NK-92 treated with Interleukin-12 subunit alpha and Interleukin-12 subunit beta, amount 100 ng/mL, for 24 hours (cell line): ENCODE measurements around the gene FPR3.

Experiments
- DNase-seq: peaks from one replicate; lab custom pipeline; 2025; lab: John Stamatoyannopoulos, UW

The FPR3 gene

GRCh38 chr19:51807925-51808324 is 13.0 kb downstream of the FPR3 start:
- no peak for DNase-seq

DNA sequence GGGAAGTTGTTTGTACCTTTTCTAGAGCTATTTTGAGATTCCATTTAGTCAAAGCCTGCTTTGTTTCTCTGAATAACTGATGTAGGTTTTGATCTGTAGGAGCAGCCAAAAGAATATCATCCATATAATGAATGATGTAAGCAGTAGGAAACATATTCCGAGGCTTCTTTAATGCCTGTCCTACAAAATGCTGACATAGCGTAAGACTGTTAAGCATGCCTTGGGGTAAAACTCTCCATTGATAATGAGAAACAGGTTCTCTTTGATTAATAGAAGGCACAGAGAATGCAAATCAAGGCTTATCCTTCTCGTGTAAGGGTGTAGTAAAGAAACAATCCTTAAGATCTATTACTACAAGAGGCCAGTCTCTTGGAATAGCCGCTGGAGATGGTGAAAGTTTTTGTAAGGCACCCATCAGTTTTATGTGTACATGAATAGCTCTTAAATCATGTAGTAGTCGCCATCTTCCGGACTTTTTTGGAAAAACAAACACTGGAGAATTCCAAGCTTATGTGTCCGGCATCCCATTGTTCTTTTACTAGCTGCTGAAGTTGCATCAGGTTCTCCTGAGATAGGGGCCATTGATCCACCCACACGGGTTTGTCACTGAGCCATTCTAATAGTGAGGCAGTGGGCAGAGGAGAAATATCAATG is 13.5 kb downstream of the FPR3 start:
- no peak for DNase-seq

- DNase-seq, result no peak
Observed at GRCh38 chr19:51809787-51810186, 14.8 kb downstream of the FPR3 start.

GRCh38 chr19:51810223-51810622 is 15.3 kb downstream of the FPR3 start:
- DNase-seq, result no peak

- no peak for DNase-seq
Observed at GRCh38 chr19:51811344-51811743, 16.4 kb downstream of the FPR3 start.

DNA sequence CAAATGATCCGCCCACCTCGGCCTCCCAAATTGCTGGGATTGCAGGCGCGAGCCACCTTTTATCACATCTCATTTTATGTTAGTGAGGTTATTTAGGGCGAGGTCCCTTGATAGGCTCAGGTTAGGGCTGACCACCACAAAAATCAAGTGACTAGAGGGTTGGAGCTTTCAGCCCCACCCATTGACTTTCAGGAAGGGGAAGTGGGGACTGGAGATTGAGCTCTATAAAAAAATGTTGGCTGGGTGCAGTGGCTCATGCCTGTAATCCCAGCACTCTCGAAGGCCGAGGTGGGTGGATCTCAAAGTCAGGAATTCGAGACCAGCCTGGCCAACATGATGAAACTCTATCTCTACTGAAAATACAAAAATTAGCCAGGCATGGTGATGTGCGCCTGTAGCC is 20.1 kb downstream of the FPR3 start:
- no peak for DNase-seq

DNA sequence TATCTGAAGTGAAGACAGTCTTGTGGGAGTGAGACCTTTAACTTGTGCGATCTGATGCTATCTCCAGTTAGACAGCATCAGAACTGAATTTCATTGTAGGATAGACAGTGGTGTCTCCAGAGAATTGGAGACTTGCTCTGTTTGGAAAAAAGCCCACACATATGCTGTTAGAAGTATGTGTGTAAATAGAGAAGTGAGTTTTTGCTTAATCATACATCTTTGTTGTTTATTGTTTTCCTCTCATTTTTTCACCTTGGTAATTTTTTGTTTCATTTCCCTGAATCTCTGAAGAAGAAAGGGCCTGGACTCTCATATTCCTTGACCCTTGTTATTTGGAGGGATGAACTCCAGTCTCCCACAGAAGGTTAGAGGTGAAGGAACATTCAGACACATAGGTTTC is 21.8 kb downstream of the FPR3 start:
- DNase-seq, result no peak

- no peak for DNase-seq
Observed at GRCh38 chr19:51820011-51820410, 25.1 kb downstream of the FPR3 start.

DNA sequence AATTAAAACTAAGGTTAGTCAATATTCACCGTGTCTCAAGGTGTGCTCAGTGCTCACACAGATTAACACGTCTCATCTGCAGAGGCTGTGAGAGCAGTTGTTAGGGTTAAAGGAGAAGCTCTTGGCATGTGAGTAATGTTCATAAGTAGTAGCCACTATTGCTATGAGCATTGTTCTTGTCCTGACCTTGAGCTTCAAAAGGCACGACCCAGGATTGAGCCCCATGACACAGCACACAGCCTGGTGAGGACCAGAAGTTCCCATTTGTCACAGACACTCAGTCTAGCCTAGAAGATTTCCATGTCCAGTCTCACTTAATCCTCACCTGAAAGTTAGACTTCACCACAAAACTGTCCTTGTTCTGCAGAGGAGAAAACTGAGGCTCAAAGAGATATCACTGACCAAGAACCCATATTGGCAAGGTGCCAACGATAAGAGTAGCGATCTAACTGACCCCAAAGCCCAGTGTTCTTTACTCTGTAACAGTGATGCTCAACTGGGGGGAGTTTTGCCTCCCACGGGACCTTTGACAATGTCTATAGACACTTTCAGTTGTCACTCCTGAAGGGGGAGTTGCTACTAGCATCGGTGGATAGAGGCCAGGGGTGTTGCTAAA is 26.0 kb downstream of the FPR3 start:
- no peak for DNase-seq

- DNase-seq, result no peak
Observed at GRCh38 chr19:51821456-51821855, 26.5 kb downstream of the FPR3 start.

- DNase-seq, result no peak
Observed at GRCh38 chr19:51821921-51822320, 27.0 kb downstream of the FPR3 start.

DNA sequence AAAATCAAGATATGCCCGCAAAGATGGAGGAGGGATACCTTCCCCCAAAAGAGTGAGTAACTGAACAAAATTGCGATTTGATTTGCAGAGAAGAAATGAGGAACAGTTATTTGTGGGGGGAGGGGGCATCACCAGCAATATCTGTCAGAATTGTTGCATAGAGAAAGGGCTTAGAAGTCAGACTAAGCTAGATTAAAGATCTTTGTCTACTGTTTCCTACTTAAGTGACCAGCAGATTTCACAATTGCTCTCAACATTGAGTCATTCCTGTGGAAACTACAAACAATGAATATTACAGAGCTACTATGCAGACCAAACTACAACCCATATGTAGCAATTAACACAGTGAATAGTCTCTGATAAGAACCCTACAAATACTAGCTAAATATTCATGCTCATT is 27.4 kb downstream of the FPR3 start:
- DNase-seq, result no peak

- DNase-seq, result no peak
Observed at GRCh38 chr19:51822946-51823345, 28.0 kb downstream of the FPR3 start.

DNA sequence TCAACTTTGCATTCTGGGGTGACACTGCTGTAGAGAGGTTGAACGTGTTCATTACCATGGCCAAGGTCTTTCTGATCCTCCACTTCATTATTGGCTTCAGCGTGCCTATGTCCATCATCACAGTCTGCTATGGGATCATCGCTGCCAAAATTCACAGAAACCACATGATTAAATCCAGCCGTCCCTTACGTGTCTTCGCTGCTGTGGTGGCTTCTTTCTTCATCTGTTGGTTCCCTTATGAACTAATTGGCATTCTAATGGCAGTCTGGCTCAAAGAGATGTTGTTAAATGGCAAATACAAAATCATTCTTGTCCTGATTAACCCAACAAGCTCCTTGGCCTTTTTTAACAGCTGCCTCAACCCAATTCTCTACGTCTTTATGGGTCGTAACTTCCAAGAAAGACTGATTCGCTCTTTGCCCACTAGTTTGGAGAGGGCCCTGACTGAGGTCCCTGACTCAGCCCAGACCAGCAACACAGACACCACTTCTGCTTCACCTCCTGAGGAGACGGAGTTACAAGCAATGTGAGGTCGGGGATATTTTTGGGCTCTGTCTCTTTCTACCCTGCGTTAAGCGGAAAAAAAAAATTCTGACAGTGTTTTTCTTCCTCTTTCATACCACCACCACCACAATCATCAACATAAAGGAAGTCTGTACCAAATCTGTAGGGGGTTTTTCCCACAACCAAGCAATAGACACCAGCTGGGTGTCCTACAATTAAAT is 29.5 kb downstream of the FPR3 start:
- no peak for DNase-seq

GRCh38 chr19:51830274-51830673 is 35.3 kb downstream of the FPR3 start:
- DNase-seq, result no peak

DNA sequence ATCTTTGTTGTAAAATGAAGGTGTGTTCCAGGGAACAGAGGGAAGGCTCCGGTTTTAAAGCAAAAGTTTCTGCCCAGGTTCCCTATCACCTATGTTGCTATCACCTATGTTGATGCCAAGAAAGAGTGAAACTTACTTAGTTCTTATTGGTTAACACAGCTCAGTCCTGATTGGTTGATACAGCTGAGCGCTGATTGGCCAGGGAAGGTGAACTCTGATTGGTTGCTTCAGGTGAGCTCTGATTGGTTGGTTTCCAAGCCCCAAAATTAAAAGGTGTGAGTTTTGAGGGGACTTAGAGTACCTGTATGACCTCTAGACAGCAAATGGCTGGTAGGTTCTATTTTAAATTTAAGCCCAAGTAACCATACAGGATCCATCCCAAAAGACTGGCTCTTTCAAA is 42.2 kb downstream of the FPR3 start:
- DNase-seq, result no peak

- DNase-seq, result no peak
Observed at GRCh38 chr19:51861870-51862622, 67.1 kb downstream of the FPR3 start.

DNA sequence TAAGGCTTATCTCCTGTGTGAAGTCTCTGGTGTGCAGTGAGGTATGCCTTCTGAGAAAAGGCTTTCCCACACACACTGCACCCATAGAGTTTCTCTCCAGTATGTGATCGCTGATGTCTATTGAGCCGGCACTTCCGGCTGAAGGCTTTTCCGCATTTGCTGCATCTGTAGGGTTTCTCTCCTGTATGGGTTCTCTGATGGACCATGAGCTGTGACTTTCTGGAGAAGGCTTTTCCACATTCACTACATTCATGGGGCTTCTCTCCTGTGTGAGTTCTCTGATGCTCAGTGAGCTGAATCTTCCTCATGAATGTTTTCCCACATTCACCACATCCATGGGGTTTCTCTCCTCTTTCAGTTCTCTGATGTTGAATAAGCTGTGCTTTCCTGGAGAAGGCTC is 78.1 kb downstream of the FPR3 start:
- DNase-seq, result no peak
